Stimulated activated memory B cell treated with anti-CD40 and anti-IgM and Interleukin-4, amounts not matched to agents 10 μg/mL and 1 μg/mL and 100 μg/mL, for 72 hours (primary cell): ENCODE results near the gene ADAM33.

ENCODE experiments used
- ATAC-seq: fragments of 150-1000 bp; cut with Tn5 transposase; 2 replicates; pipeline ENCODE4 v1.10.0; 2021
- H3K27ac Mint-ChIP-seq: one replicate; pipeline ENCODE4 v1.8.0; 2022; ENCODE audit warnings: mild to moderate bottlenecking, mixed read lengths
- H3K27me3 Mint-ChIP-seq: one replicate; pipeline ENCODE4 v1.8.0; 2022; ENCODE audit warnings: mixed read lengths
- H3K36me3 Mint-ChIP-seq: one replicate; pipeline ENCODE4 v1.8.0; 2022; ENCODE audit warnings: mixed read lengths
- H3K4me1 Mint-ChIP-seq: one replicate; pipeline ENCODE4 v1.8.0; 2022; ENCODE audit warnings: mixed read lengths
- H3K4me3 Mint-ChIP-seq: one replicate; pipeline ENCODE4 v1.8.0; 2022; ENCODE audit warnings: mild to moderate bottlenecking, moderate library complexity, mixed read lengths
- H3K9me3 Mint-ChIP-seq: one replicate; pipeline ENCODE4 v1.8.0; 2022; ENCODE audit warnings: mixed read lengths

Gene ADAM33

GRCh38 chr20:3681352-3681930, 369 bp downstream of the ADAM33 start:
- H3K9me3 Mint-ChIP-seq, result no peaks in the 10 kb centered on the region
- H3K4me3 Mint-ChIP-seq, result no peak overlapping the region
- no peak overlapping the region for H3K27ac Mint-ChIP-seq
- H3K27me3 Mint-ChIP-seq, result peaks cover 82% of the 10 kb centered on the region
- H3K36me3 Mint-ChIP-seq, result no peaks in the 10 kb centered on the region
- H3K4me1 Mint-ChIP-seq, result peaks cover 13% of the 10 kb centered on the region
- peak; percentile 17 for ATAC-seq

- Mint-ChIP-seq H3K9me3 (no peaks in the 10 kb centered on the region), H3K27me3 (peaks cover 82% of the 10 kb centered on the region), H3K27ac (no peak overlapping the region), H3K4me1 (peaks cover 14% of the 10 kb centered on the region), H3K36me3 (no peaks in the 10 kb centered on the region), H3K4me3 (no peak overlapping the region)
- ATAC-seq, result peak; percentile 26
Observed at GRCh38 chr20:3680701-3681351, 984 bp downstream of the ADAM33 start.

DNA sequence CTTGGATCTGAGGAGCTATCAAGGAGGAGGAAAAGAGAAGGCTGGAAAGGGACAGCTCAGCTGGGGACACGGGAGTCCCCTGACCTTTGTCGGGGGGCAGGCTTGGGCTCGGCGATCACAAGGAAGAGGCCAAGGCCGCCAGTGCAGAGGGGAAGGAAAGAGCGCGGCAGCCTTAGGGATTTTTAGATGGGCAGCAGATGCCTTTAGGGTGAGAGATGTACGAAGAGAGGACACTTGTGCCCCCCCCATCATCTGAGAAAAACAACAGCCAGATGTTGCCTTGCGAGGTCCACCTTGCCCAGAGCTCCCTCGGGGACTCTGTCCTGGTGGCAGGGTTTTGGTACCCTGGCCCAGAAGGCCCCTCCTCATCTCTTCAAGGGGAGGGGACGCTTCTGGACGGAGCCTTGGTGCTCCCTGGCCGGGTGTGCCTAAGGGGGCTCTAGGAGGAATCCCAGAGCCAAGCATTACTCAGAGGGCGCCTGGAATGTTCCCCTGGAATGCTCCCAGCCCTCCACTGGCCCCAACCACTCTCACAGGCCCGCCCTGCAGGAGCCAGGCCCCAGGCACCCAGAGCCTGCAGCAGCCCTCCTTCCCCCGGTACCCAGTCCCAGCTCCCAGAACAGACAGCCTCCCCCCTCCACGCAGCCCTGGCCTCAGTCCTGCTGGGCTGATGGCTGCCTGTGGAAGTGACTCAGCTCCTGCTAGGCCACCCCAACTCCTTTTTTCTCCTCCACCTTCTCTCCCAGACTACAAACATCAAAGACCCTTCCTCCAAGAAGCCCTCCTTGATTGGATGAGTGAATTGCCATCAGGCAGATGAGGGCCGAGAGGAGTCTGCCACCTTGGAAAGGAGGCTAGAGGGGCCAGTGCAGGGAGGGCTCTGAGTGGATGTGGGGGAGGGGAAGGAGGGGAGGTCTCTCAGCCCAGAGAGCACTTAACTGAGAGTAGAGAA, 1.8 kb downstream of the ADAM33 start:
- Mint-ChIP-seq H3K27ac (no peak overlapping the region), H3K4me1 (peaks cover 14% of the 10 kb centered on the region), H3K27me3 (peaks cover 80% of the 10 kb centered on the region), H3K36me3 (no peaks in the 10 kb centered on the region), H3K9me3 (no peaks in the 10 kb centered on the region), H3K4me3 (no peak overlapping the region)
- ATAC-seq, result no peak

GRCh38 chr20:3678856-3679720, 2.7 kb downstream of the ADAM33 start:
- H3K9me3 Mint-ChIP-seq, result no peaks in the 10 kb centered on the region
- no peak for ATAC-seq
- no peaks in the 10 kb centered on the region for H3K36me3 Mint-ChIP-seq
- no peak overlapping the region for H3K4me3 Mint-ChIP-seq
- peaks cover 14% of the 10 kb centered on the region for H3K4me1 Mint-ChIP-seq
- H3K27ac Mint-ChIP-seq, result no peak overlapping the region
- H3K27me3 Mint-ChIP-seq, result peaks cover 81% of the 10 kb centered on the region

GRCh38 chr20:3678198-3678597, 3.6 kb downstream of the ADAM33 start:
- Mint-ChIP-seq H3K9me3 (no peaks in the 10 kb centered on the region), H3K27ac (no peak overlapping the region), H3K27me3 (peaks cover 80% of the 10 kb centered on the region), H3K4me3 (no peak overlapping the region), H3K36me3 (no peaks in the 10 kb centered on the region), H3K4me1 (peaks cover 14% of the 10 kb centered on the region)
- no peak for ATAC-seq

DNA sequence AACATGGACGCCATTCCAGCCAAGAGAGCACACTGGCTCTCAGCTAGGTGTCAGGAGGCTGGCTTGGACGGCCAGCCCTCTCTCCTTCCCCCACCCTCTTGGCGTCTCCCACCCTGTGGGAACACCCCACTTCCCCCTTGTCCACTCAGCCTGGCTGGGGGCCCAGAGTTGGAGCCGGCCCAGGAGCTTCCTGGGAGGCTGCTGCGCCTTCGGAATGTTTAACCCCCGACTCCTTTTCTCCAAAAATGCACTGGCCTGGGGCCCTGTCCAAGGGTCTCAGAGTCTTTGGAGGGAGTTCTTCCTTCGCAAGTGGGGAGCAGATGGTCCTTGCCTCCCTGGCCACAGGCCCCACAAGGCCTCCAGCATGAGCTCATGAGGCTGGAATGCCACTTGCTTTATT, 4.1 kb downstream of the ADAM33 start:
- H3K4me3 Mint-ChIP-seq, result no peak overlapping the region
- H3K9me3 Mint-ChIP-seq, result no peaks in the 10 kb centered on the region
- no peaks in the 10 kb centered on the region for H3K36me3 Mint-ChIP-seq
- ATAC-seq, result no peak
- peaks cover 79% of the 10 kb centered on the region for H3K27me3 Mint-ChIP-seq
- no peak overlapping the region for H3K27ac Mint-ChIP-seq
- peaks cover 14% of the 10 kb centered on the region for H3K4me1 Mint-ChIP-seq

- H3K4me1 Mint-ChIP-seq, result peaks cover 7% of the 10 kb centered on the region
Observed at GRCh38 chr20:3674995-3675900, 6.6 kb downstream of the ADAM33 start.

DNA sequence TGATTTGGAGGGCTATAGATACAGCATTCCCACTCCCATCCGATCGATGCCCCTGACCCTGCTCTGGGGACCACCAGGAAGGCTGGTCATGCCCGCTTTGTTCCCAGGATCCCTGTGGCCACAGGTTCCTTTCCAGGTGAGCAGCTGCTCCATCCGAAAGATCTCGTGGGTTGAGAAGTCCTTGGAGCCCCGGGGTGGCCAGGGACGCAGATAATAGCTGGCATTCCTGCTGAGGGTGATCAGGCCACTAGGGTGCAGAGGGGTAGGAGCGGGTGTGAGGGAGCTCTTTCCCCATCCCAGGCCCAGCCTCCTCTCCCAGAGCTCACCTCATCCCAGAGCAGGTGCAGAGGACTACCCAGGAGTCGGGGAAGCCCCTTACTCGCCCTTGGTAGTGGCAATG, 7.4 kb downstream of the ADAM33 start:
- peaks cover 89% of the 10 kb centered on the region for H3K27me3 Mint-ChIP-seq
- no peak overlapping the region for H3K4me3 Mint-ChIP-seq
- ATAC-seq, result no peak
- H3K4me1 Mint-ChIP-seq, result peaks cover 7% of the 10 kb centered on the region
- H3K36me3 Mint-ChIP-seq, result no peaks in the 10 kb centered on the region
- H3K9me3 Mint-ChIP-seq, result no peaks in the 10 kb centered on the region
- H3K27ac Mint-ChIP-seq, result no peak overlapping the region

More at GRCh38 chr20:3674995-3675900, 6.6 kb downstream of the ADAM33 start:
- Mint-ChIP-seq H3K27me3 (peaks cover 89% of the 10 kb centered on the region), H3K4me3 (no peak overlapping the region), H3K27ac (no peak overlapping the region), H3K9me3 (no peaks in the 10 kb centered on the region), H3K36me3 (no peaks in the 10 kb centered on the region)
- ATAC-seq, result no peak

DNA sequence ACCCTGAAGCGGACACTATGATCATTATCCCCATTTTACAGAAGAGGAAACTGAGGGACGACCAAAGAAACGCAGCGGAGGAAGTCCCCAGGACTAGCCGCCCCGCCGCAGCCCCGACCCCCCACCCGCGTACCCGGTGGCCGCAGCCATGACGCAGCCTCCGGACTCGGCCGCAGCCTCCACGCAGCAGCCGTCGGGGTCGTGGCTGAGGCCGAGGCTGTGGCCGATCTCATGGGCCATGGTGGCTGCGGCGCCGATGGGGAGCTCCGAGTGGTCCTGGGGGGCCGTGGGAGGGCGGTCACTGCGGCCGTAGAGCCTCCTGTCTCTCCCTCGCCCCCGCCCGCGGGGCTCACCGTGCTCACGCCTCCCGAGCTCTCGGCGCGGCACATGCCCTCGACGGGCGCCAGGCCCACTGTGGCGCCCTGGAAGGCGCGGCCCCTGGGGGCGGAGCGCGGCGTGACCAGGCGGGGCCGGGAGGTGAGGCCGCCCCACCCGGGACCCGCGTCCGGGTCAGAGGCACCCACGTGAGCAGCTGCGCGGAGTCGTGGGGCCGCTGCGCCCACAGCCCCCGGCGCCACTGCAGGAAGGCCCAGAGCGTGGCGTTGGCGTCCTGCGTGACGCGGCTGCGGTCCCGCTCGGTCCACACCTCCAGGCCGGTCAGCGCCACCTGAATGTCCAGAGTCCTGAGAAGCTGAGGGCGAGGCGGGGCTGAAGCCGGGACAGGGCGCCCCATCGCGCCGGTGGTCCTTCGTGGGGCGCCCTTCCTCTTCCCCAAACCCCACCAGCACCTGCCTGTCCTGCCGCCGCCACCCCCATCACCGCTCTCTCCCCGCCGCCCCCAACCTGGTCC, 8.4 kb downstream of the ADAM33 start:
- peaks cover 89% of the 10 kb centered on the region for H3K27me3 Mint-ChIP-seq
- no peak overlapping the region for H3K4me3 Mint-ChIP-seq
- H3K4me1 Mint-ChIP-seq, result peaks cover 7% of the 10 kb centered on the region
- no peaks in the 10 kb centered on the region for H3K36me3 Mint-ChIP-seq
- H3K27ac Mint-ChIP-seq, result no peak overlapping the region
- H3K9me3 Mint-ChIP-seq, result no peaks in the 10 kb centered on the region
- ATAC-seq, result no peak

DNA sequence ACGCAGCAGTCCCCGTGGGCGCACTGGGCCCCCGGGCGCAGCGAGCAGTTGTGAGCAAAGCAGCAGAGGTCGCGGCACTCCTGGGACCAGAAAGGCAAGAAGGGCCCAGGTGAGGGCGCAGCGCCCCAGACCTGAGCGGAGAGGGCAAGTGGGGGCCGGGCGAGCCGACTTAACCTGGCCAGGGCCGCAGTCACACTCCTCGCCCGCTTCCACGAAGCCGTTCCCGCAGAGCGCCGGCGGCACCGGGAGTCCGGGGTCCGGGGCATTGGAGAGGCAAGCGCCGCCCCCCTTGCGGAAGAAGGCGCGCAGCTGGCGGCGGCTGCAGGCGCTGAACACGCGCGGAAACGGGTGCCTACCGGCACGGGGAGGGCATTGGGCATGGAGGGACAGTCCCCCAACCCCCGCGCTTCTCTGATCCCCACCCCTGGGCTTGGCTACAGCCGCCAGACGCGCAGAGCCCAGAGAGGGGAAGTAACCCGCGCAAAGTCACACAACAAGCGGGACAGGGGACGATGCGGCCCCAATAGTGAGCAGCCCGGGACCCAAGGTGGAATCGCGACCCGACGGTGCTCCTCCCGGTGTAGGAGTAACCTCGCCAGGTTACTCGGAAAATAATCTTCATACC, 9.2 kb downstream of the ADAM33 start:
- no peak overlapping the region for H3K4me3 Mint-ChIP-seq
- peaks cover 89% of the 10 kb centered on the region for H3K27me3 Mint-ChIP-seq
- ATAC-seq, result no peak
- H3K27ac Mint-ChIP-seq, result no peak overlapping the region
- no peaks in the 10 kb centered on the region for H3K36me3 Mint-ChIP-seq
- H3K4me1 Mint-ChIP-seq, result peaks cover 7% of the 10 kb centered on the region
- H3K9me3 Mint-ChIP-seq, result no peaks in the 10 kb centered on the region

DNA sequence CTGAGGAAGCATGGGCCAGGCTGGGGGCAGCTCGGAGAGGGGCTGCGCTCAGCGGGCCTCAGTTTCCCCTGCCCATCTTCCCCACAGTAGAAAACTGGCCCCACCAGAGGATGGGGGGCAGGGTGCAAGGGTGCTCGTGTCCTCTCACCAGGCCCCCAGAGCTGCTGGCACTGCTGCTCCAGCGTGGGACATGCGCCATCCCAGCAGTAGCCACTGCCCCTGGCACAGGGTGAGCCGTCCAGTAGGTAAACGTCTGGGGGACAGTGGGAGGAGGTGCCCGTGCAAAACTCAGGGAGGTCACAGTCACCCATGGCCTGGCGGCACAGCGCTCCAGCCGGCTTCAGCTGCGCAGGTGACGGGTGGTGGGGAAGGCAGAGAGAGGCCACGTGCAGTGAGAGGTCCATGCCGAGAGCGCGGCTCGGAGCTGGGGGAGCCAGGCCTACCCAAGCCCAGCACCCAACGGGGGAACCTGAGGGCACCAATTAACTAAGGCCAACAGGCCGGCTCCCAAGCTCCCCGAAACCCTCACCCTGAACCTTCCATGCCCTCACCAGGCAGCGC, 9.7 kb downstream of the ADAM33 start:
- Mint-ChIP-seq H3K9me3 (no peaks in the 10 kb centered on the region), H3K4me3 (no peak overlapping the region), H3K36me3 (no peaks in the 10 kb centered on the region), H3K27me3 (peaks cover 89% of the 10 kb centered on the region), H3K27ac (no peak overlapping the region), H3K4me1 (peaks cover 7% of the 10 kb centered on the region)
- ATAC-seq, result no peak

DNA sequence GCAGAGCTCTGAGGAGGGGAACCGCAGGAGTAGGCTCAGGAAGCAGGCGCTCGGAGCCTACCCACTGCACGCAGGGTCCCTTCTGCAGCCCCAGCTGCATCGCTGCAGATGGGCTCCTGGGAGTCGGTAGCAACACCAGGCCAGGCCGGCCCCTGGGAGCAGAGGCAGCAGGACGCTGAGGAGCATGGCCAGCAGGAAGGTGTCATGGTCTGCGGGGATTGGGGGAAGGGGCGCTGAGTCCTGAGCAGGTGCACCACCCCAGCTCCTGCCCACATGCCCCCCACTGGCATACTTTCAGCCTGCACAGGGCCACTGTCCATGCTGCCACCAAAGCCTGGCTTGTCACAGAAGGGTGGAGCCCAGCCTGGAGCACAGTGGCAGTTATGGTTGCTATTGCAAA, 10.9 kb downstream of the ADAM33 start:
- Mint-ChIP-seq H3K4me3 (no peak overlapping the region), H3K27me3 (peaks cover 84% of the 10 kb centered on the region), H3K36me3 (no peaks in the 10 kb centered on the region), H3K27ac (no peak overlapping the region), H3K4me1 (peaks cover 6% of the 10 kb centered on the region), H3K9me3 (no peaks in the 10 kb centered on the region)
- no peak for ATAC-seq

- no peak for ATAC-seq
- H3K27ac Mint-ChIP-seq, result no peak overlapping the region
- H3K27me3 Mint-ChIP-seq, result peaks cover 83% of the 10 kb centered on the region
- H3K36me3 Mint-ChIP-seq, result no peaks in the 10 kb centered on the region
- H3K4me3 Mint-ChIP-seq, result no peak overlapping the region
- peaks cover 10% of the 10 kb centered on the region for H3K4me1 Mint-ChIP-seq
- H3K9me3 Mint-ChIP-seq, result no peaks in the 10 kb centered on the region
Observed at GRCh38 chr20:3670511-3670910, 11.3 kb downstream of the ADAM33 start.
